ENCODE measurements around the gene MLLT10. TPM values are rescaled to one million over a fixed set of nuclear protein-coding genes. Genes with fewer than 3 reads are reported as not detected.

Gene MLLT10
- total RNA-seq, 1 experiment from 2014 or later = 72.3 TPM

DNA sequence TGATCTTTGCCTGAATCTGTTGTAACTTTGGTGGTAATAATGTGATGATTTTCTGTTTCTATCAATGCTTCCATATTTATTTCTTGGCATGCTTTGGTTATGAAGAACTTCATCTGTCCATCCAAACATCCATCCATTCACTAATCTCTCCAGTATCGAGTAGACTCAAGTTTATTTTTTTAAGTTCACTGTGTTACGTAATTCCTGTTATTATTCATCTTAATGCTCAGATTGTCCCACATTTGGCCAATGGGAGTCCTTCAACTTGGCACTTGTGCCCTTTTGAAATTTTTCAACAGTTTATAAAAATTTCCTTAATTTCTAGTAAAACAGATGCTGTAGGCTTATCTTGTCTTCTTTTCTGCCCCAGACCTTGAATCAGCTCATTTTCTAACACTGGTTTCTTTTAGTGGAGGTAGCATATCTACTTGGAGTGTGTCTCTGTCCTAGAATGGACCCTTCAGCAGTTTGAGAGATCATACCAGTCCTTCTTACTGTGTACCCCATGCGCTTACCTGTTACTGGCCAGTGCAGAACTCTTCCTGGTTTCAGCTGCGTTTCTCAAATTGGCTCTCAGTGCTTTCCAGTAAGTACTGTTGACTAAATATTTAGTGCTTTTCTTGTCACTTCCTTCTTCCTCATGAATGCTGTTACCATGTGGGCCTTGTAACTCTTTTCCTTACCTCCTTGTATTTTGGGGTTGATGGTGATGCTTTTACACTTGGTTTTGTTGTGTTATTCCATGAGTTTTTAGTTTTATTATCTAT, 100.8 kb downstream of the MLLT10 start:
- Mint-ChIP-seq H3K9me3 (no peaks in the 10 kb centered on the region), H3K4me1 (peaks cover 34 to 55% of the 10 kb centered on the region in 2 experiments), H3K4me3 (no peak overlapping the region), H3K27me3 (ENCODE audit: low read depth) (no peaks in the 10 kb centered on the region), H3K36me3 (ENCODE audit: insufficient read depth in 1 of 3, low read depth in 3 of 3) (peaks cover 5 to 23% (median 13%) of the 10 kb centered on the region in 3 experiments; a peak in 6 of 7 replicates), H3K27ac (peak overlapping the region in 2 of 3 experiments; percentile 4 to 70; a peak in 3 of 7 replicates)
- Histone ChIP-seq H3K4me1 (ENCODE audit: insufficient read depth, low read length) (peaks cover 15% of the 10 kb centered on the region), H2BK20ac (ENCODE audit: low read depth, low read length, poor library complexity, severe bottlenecking) (no peak overlapping the region), H2BK12ac (ENCODE audit: insufficient read length, low read depth, low read length) (no peak overlapping the region), H3K56ac (ENCODE audit: insufficient read length, low read depth, low read length) (no peak overlapping the region), H3K14ac (ENCODE audit: insufficient read depth, low read length) (no peak overlapping the region), H3K79me2 (ENCODE audit: insufficient read depth, low read length) (no peaks in the 10 kb centered on the region), H2AK5ac (ENCODE audit: insufficient read length, low read length) (no peak overlapping the region), H2BK15ac (ENCODE audit: low read depth, low read length) (no peak overlapping the region), H2BK5ac (ENCODE audit: insufficient read length, low read length) (no peak overlapping the region), H2AFZ (ENCODE audit: low read length) (no peak overlapping the region), H3K9me3 (ENCODE audit: control insufficient read depth, low read depth, low read length) (no peaks in the 10 kb centered on the region), H3K4ac (ENCODE audit: low read depth, low read length) (no peak overlapping the region), H3K27ac (ENCODE audit: insufficient read length, low read depth, low read length) (no peak overlapping the region), H4K8ac (replicated peaks; ENCODE audit: insufficient read length, low read depth, low read length) (no peak overlapping the region), H3K9ac (ENCODE audit: extremely low read depth, insufficient read length, low read length) (no peak overlapping the region), H3K23me2 (ENCODE audit: insufficient read length, low read depth, low read length, poor library complexity, severe bottlenecking) (no peaks in the 10 kb centered on the region), H4K5ac (ENCODE audit: insufficient read length, low read depth, low read length) (no peak overlapping the region), H3K18ac (ENCODE audit: insufficient read length, low read depth, low read length) (no peak overlapping the region), H4K91ac (ENCODE audit: insufficient read length, low read depth, low read length) (no peak overlapping the region), H3T11ph (ENCODE audit: low read length) (no peak overlapping the region), H3K27me3 (ENCODE audit: insufficient read depth, low read length) (no peaks in the 10 kb centered on the region), H3K79me1 (ENCODE audit: insufficient read depth, low read depth, low read length, poor library complexity, severe bottlenecking) (no peaks in the 10 kb centered on the region), H3K23ac (ENCODE audit: insufficient read length, low read depth, low read length) (no peak overlapping the region), H4K20me1 (ENCODE audit: control insufficient read depth, insufficient read depth, insufficient read length) (no peaks in the 10 kb centered on the region), H3K4me2 (ENCODE audit: insufficient read depth, insufficient read length, low read length) (no peak overlapping the region), H2BK120ac (ENCODE audit: low read depth, low read length, poor library complexity, severe bottlenecking) (no peak overlapping the region)
- TF ChIP-seq, protein P1, sequence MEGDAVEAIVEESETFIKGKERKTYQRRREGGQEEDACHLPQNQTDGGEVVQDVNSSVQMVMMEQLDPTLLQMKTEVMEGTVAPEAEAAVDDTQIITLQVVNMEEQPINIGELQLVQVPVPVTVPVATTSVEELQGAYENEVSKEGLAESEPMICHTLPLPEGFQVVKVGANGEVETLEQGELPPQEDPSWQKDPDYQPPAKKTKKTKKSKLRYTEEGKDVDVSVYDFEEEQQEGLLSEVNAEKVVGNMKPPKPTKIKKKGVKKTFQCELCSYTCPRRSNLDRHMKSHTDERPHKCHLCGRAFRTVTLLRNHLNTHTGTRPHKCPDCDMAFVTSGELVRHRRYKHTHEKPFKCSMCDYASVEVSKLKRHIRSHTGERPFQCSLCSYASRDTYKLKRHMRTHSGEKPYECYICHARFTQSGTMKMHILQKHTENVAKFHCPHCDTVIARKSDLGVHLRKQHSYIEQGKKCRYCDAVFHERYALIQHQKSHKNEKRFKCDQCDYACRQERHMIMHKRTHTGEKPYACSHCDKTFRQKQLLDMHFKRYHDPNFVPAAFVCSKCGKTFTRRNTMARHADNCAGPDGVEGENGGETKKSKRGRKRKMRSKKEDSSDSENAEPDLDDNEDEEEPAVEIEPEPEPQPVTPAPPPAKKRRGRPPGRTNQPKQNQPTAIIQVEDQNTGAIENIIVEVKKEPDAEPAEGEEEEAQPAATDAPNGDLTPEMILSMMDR (conservative IDR thresholded peaks at IDR 0.05) = no peak
- WGBS (ENCODE audit: extremely low coverage, insufficient read length, low lambda C conversion rate) = no CpG with 5 or more reads among the region's 4 CpGs
- DNase-seq = no peak
